GM18907 (cell line): ENCODE measurements around the gene NMBR.
"Not testable (repeated sequence)": the region's sequence is repeated elsewhere in the genome, so short reads cannot be mapped to it uniquely, and the experiment has no call there.

Experiments used
- ATAC-seq: cut with Tn5 transposase; IDR thresholded peaks from one replicate; pipeline ENCODE4 v1.9.1; 2021; ENCODE audit warnings: mild to moderate bottlenecking, moderate library complexity; ENCODE audit not compliant: unreplicated experiment

NMBR gene

DNA sequence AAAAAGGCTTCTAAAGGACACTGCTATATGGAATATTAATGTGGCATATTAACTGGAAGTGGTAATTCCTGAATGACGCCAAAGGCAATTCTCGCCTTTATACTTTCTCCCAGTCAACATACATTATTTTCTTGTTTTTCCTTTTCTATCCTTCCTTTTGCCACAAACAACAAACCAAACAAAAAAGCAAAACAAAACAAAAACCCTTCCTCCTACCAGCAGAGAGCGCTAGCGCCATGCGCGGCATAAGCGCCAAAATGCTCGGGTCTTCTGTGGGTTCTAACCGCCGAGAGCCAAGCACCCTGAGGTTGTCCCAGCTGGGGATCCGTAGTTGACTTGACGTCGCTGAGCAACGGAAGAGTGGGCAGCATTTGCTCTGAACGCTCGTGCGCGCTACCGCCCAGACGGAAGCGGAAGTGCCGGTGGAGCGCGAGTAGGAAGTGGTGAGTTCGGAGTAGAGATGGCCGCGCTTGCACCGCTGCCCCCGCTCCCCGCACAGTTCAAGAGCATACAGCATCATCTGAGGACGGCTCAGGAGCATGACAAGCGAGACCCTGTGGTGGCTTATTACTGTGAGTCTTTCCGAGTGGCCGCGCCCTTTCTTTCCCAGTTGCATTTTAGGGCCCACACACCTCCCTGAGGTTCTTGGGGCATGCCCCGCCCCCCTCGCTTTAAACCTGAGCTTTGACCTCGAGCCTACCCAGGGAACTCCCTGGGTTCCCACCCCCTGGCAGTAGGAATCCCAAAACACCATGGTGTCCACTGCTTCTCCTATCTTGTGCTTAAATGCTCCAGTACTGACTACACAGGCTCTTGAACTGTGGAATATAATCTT lies at the start of gene NMBR, which contains the start of gene VTA1:
NMBR (minus strand) TSS at position 295 of the 835 bp plus-strand sequence. CDS start 58,464 bp downstream, outside the sequence.
VTA1 (plus strand) TSS at position 436 of the 835 bp plus-strand sequence; CDS start at position 461, 25 bp downstream.
- ATAC-seq, result peak; percentile 100

DNA sequence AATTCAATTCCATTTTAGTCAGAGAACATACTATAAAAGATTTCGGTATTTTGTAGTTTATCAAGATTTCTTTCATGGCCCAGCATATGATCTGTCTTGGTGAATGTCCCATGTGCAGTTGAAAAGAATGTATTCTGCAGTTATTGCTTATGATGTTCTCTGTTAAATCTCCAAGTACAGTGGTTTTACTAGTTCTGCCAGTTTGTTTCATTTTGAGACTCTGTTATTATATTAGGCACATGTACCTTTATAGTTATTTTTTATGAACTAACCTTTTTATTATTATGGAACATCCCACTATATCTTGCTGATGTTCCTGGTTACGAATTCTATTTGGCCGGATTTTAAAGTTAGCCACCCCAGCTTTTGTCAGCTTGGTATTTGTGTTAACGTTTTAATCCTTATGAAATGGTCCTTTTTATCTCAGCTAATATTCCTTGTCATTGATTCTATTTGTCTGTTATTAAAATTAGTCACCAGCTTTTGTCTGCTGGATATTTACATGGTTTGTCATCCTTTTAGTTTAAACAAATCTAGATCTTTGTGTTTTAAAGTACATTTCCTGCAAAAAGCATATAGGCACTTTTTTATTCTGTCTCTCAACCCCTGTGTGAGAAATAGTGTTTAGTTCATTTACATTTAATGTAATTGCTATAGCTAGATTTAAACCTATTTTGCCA lies 49.1 kb upstream of the NMBR start:
- no peak for ATAC-seq

DNA sequence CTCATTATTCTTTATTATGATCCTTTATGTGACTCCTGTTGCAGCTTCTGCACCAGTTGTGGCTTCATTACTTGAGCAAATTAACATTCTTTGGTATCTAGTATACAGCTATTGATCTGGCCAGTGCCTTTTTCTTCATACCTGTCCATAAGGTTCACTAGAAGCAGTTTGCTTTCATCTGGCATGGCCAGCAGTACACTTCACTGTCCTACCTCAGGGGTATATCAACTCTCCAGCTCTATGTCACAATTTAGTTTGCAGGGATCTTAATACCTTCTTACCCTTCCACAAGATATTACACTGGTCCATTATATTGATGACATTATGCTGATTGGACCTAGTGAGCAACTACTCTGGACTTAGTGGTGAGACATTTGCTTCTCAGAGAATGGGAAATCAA lies 46.7 kb upstream of the NMBR start:
- no peak for ATAC-seq

GRCh38 chr6:142192343-142192742 lies 45.4 kb upstream of the NMBR start:
- no peak for ATAC-seq

GRCh38 chr6:142189057-142189456 lies 42.1 kb upstream of the NMBR start:
- no peak for ATAC-seq

DNA sequence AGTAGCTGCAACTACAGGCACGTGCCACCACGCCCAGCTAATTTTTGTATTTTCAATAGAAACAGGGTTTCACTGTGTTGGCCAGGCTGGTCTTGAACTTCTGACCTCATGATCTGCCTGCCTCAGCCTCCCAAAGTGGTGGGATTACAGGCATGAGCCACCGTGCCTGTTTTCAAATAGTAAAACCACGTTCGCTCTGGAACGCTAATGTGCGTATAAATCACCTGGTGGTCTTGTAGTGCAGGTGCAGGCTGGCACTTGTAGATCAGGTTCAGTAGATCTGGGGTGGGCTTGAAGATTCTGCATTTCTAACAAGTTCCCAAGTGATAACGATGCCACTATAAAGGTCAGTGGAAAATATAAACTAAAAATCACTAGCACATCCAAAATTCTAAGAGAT lies 41.4 kb upstream of the NMBR start:
- not testable (repeated sequence) for ATAC-seq

GRCh38 chr6:142187209-142187608 lies 40.3 kb upstream of the NMBR start:
- ATAC-seq, result no peak

- no peak for ATAC-seq
Observed at GRCh38 chr6:142185641-142186040, 38.7 kb upstream of the NMBR start.

- ATAC-seq, result no peak
Observed at GRCh38 chr6:142184307-142184706, 37.4 kb upstream of the NMBR start.

GRCh38 chr6:142183351-142183750 lies 36.4 kb upstream of the NMBR start:
- ATAC-seq, result no peak

DNA sequence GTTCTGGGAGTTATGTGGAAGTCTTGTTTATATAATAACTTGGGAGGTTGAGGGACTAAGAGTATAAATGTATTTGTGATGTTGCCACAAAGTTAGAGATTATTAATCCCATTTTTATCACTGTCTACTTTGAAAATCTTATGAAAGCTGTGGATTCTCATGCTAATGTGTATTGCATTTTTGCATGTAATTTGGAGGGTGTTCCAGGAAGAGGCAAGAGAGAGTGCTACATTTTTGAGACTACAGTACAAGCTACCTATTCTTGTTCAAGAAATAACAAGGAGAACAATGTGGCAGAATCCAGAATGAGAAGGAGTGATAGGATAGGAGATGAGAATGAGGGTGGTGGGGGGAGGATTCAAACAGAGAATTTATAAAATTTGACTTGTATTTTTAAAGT lies 35.1 kb upstream of the NMBR start:
- no peak for ATAC-seq

DNA sequence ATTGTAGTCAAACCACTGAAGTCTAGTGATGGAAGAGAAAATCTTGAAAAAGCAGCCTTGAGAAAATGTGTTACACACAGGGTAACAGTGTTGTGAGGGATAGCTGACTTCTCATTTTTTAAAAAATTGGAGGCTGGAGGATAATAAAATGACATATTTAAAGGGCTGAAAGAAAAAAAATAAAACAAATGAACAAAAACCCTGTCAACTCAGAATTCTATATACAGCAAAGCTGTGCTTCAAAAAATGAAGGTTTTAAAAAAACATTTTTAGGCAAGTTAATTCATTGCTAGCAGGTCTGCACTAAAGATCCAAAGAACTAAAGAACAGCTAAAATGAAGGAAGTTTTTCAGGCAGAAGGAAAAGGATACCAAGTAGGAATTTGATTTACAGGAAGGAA lies 31.2 kb upstream of the NMBR start:
- no peak for ATAC-seq

- ATAC-seq, result no peak
Observed at GRCh38 chr6:142174703-142175102, 27.8 kb upstream of the NMBR start.

- no peak for ATAC-seq
Observed at GRCh38 chr6:142173980-142174379, 27.1 kb upstream of the NMBR start.

GRCh38 chr6:142172758-142173157 lies 25.8 kb upstream of the NMBR start:
- no peak for ATAC-seq

DNA sequence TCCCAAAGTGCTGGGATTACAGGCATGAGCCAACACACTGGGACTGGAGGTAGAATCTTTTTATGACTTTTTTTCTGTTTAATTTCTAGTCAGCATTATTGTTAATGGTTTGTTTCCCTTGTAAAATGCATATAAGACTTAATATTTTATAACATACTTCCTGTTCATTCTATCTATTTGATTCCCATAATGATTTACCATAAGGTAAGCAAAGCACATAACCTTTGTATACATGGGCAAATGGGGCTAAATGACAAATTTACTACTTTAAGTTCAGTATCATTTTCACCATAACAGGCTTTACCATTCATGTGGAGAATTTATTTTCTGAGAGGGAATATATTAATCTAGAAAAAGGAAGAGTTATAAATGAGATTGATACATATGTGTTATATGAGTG lies 24.4 kb upstream of the NMBR start:
- no peak for ATAC-seq

DNA sequence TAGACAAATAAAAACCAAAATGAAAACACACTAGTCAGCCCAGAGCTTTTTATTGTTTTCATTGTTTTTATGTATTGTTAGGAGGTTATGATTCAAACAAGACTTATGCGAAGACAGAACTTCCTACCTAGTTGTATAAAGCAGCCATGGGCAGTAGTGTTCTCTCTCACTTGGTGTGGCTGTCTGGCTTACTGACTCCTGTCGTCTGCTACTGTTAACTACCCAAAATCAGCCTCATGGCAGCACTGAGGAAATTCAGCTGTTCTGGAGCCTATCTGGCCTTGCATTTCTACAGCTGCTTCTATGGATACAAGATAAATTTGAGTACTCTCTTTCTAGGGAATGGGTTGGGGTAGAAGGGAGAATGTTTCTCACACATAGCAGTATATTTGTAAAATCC lies 20.6 kb upstream of the NMBR start:
- ATAC-seq, result no peak

- no peak for ATAC-seq
Observed at GRCh38 chr6:142167071-142167470, 20.1 kb upstream of the NMBR start.

- ATAC-seq, result no peak
Observed at GRCh38 chr6:142165227-142165626, 18.3 kb upstream of the NMBR start.

DNA sequence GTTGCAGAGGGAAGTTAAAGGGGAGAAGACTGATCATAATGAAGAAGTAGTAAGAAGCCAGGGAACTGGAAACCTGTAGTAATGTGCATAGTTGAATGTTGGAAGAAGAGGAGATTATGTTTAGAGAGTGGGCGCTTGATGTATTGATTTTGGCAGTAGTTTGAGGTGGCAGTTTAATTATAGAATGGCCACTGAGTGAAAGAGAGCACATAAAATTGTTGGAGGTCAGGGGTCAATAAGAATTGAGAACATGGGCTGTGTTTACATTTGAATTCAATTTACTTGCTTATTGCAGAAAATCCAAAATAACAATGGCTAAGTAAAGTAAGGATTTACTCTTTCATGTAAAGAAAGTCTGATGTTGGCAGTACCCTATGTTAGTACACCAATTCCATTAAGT lies 15.9 kb upstream of the NMBR start:
- no peak for ATAC-seq

GRCh38 chr6:142156758-142157068 lies 9.8 kb upstream of the NMBR start:
- not testable (repeated sequence) for ATAC-seq
